RWPE1 (cell line): Measurements from ENCODE around the gene SHROOM3.

Experiments used
- CTCF ChIA-PET: fragments of 350-600 bp; sonication (Branson Sonifier 250); formaldehyde crosslinking; extraction: SDS; loops from one replicate; lab custom pipeline; 2021; lab: Yijun Ruan, JAX
- POLR2A ChIA-PET: fragments of 400-600 bp; formaldehyde crosslinking; extraction: SDS; loops from one replicate; lab custom pipeline; 2020; ENCODE audit warnings: antibody characterized with exemption; ENCODE audit not compliant: low non-redundant PET; lab: Yijun Ruan, JAX
- DNase-seq: peaks from one replicate; pipeline ENCODE4 v3.0.0; 2012; ENCODE audit warnings: low spot score
- H3K27ac ChIP-seq: fragments of 450-650 bp; 2 replicates; pipeline ENCODE4 v1.5.1; 2017
- TF ChIP-seq, protein P1 (sequence below): fragments of 450-650 bp; conservative IDR thresholded peaks from 2 replicates; pipeline ENCODE4 v1.5.1; 2017; ENCODE audit warnings: low read depth, mild to moderate bottlenecking

SHROOM3 gene

DNA sequence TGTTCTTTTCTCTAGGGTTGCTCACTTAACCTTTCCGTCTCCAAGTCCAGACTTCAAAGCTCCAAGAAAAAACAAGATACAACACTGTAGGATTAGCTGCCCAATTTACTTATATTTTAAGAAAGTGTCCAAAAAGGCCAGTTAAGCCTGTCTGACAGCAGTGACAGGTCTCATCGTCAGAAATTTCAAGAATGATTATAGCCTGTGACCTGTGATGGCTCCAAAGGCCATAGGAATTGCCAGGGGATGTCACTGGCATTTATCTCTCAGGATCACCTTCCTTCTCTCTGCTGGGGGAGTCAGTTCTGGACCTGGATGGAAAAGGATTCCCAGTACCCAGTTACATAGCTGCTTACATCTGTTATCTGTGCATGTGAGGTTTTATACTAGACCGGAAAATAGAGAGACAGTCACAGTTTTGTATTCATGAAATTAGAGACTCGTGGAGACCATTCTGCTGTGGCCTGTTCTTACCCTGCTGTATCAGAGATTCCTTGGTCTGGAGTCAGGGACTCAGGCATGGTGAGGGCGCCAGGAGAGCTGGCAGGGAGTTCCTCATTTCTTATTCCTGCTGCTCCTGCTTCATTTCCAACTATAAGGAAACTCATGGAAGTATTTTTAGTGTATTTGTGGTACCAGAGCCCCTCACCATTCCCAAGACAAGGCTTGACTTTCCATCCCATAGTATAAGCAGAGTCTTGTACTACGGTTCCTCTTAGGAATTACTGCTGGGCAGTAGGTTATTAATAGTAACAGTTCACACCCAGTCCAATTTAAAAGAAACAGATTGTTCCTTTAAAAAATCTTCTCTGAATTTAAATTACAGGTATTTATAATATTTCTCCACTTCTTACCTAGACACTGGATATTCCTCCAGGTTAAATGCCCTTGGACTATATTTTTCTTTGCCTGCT lies 220.8 kb downstream of the SHROOM3 start:
- DNase-seq: no peak
- ChIA-PET CTCF (no interaction called here), POLR2A (no interaction called here)
- no peak overlapping the region for H3K27ac ChIP-seq
- TF ChIP-seq, protein P1, sequence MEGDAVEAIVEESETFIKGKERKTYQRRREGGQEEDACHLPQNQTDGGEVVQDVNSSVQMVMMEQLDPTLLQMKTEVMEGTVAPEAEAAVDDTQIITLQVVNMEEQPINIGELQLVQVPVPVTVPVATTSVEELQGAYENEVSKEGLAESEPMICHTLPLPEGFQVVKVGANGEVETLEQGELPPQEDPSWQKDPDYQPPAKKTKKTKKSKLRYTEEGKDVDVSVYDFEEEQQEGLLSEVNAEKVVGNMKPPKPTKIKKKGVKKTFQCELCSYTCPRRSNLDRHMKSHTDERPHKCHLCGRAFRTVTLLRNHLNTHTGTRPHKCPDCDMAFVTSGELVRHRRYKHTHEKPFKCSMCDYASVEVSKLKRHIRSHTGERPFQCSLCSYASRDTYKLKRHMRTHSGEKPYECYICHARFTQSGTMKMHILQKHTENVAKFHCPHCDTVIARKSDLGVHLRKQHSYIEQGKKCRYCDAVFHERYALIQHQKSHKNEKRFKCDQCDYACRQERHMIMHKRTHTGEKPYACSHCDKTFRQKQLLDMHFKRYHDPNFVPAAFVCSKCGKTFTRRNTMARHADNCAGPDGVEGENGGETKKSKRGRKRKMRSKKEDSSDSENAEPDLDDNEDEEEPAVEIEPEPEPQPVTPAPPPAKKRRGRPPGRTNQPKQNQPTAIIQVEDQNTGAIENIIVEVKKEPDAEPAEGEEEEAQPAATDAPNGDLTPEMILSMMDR: no peak

DNA sequence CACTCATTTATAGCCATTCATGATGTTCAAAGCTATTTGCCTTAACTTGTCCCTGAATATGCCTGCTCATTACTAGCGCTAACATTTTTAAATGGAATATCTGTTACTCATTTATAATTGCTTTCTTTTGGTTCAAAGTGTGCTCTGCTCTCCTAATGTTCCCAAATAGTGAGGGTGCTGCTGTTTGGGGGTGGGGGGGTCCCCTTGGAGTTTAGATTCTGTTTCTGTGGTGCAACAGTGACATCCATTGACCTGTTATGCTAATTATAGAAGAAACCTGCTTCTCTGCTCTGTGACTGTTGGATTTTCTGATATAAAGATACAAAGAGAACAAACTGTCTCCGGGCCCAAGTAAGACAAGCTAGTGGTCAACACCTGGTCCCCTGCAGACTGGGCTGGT lies 222.4 kb downstream of the SHROOM3 start:
- CTCF ChIA-PET: no interaction called here
- POLR2A ChIA-PET: interaction anchor here (0.7 kb wide), 1 partner anchor 31 kb away, joined by 3 read pairs; no protein-coding TSS in a partner anchor
- no peak for DNase-seq
- H3K27ac ChIP-seq: no peak overlapping the region
- TF ChIP-seq, protein P1: no peak

DNA sequence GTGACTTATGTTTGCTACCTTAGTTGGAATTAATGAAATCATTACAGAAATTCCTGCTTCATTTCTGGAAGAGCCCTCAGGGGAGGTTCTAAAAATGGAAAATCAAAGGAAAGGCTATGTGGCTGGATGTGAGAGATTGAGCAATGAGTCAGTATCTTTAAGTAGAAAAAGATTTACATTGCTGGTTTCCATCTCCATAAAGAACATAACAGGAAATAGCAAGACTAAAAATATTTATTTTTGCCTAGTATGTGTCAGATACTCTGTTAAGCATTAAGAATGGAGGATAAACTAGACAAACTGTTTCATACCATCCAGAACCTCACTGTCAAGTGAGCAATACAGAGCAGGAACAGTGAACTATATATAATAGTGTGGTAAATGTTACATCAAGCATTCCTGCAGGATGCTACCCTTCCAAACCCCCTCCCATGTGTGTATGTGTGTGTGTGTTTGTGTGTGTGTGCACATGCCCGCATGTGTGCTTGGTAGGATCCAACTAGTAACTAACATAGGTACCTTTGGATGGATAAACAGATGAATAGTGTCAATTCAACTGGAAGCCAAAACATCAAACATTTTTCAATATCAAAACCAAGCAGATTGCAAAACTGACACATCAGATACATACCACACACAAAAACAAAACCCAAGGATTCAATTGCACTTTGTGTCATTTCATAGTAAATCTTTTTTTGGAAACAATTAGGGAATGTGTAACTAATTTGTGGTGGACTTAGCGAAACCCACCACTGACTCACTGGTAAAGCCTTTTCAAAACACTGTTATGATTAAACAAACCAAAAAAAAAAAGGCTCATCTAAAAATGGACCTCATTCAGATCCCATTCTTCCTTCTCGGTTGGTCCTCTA lies 223.4 kb downstream of the SHROOM3 start:
- ChIA-PET POLR2A (no interaction called here), CTCF (no interaction called here)
- TF ChIP-seq, protein P1: no peak
- peak; percentile 71 for DNase-seq
- H3K27ac ChIP-seq: no peak overlapping the region

DNA sequence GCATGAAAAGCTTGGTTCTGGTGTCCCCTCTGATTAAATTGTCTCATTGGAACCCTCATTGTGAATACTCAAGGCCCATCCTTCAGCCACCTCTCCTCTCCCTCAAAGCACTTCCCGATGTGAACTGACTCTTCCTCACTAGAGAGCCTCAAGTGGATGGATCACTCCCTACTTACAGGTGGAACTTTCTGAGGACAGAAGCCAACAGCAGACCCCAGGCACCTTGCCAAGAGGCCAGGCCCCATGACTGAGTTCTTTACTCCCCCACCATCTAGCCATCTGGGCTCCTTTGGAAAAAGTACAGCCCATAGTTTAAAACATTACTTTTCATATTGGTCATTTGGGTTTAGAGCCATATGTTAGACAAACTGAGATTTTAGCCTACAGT lies 224.1 kb downstream of the SHROOM3 start:
- no peak for DNase-seq
- POLR2A ChIA-PET: no interaction called here
- TF ChIP-seq, protein P1: no peak
- CTCF ChIA-PET: no interaction called here
- no peak overlapping the region for H3K27ac ChIP-seq

DNA sequence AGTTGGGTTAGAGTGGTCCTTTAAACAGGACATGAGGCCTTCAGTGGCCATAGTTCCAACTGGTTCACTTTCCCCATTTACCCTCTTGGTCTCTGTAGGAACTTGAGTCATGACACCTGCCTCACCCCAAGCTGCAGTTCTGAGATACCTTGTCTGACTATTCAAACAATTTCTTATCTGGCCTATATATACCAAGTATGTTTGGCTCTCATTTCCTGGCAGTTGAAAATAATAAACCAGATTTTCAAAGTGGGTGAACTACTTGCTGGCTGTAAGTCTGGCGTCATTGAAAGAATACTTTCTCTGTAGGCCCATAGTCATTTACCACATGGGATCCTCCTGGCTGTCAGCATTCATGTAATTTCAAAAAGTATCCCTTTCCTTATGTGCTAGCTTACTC lies 228.8 kb downstream of the SHROOM3 start:
- ChIA-PET CTCF (interaction anchor here (1.1 kb wide), 1 partner anchor 20 kb away, joined by 3 read pairs; no protein-coding TSS in a partner anchor), POLR2A (no interaction called here)
- no peak overlapping the region for H3K27ac ChIP-seq
- TF ChIP-seq, protein P1: no peak
- DNase-seq: no peak

DNA sequence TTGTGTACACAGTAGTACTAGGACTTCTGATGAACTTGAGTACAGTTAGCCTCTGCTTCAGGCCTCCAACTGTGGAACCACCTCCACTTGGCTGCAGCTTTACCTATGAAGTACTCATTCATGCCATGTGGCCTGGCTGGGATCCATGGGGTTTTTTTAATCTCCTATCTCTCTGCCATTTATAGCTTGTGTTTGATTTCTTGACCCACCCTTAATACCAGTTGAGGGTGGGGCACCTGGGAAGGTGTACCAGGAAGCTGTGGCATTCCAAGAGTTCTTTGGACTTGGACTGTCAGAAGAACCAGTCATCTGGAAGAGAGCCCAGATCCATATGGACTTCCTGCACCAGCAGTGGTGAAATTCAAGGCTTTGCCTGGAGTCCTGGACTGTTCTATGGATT lies 230.1 kb downstream of the SHROOM3 start:
- DNase-seq: peak; percentile 94
- H3K27ac ChIP-seq: peak overlapping the region; percentile 70
- TF ChIP-seq, protein P1: no peak
- ChIA-PET POLR2A (no interaction called here), CTCF (interaction anchor here (0.9 kb wide), 1 partner anchor 10 kb away, joined by 3 read pairs; no protein-coding TSS in a partner anchor)
